22Rv1 (cell line): ENCODE measurements around the gene HMCES.

Experiments used
- CTCF ChIP-seq: fragments of 450-650 bp; IDR thresholded peaks from 2 replicates; pipeline ENCODE4 v1.5.1; 2017; ENCODE audit warnings: mild to moderate bottlenecking
- ZFX ChIP-seq: fragments of 450-650 bp; IDR thresholded peaks from 2 replicates; pipeline ENCODE4 v1.6.1; 2017; ENCODE audit warnings: antibody characterized with exemption, borderline replicate concordance

GRCh38 chr3:129336093-129336706, 57.5 kb downstream of the HMCES start:
- TF ChIP-seq CTCF (no peak), ZFX (no peak)
